OCI-LY3 (cell line): ENCODE measurements around the gene PEAK1.

ENCODE experiments used
- H2AFZ ChIP-seq: fragments of 200-600, 300-600 bp; shearing (Covaris generic); 2 replicates; pipeline ENCODE4 v1.6.0; 2014; ENCODE audit warnings: antibody characterized with exemption, low read depth, low read length
- H3K27ac ChIP-seq: fragments of 200-600, 300-600 bp; sonication (generic); 2 replicates; pipeline ENCODE4 v1.5.1; 2014; ENCODE audit warnings: mild to moderate bottlenecking, low read length, moderate library complexity, mixed read lengths
- H3K27me3 ChIP-seq: fragments of 200-600, 300-600 bp; sonication (generic); 2 replicates; pipeline ENCODE4 v1.6.1; 2014; ENCODE audit warnings: low read depth, low read length, mixed read lengths
- H3K36me3 ChIP-seq: fragments of 200-600, 300-600 bp; sonication (generic); replicated peaks from 2 replicates; pipeline ENCODE3; 2014; ENCODE audit warnings: low read depth, low read length, mixed read lengths
- H3K4me1 ChIP-seq: fragments of 300-600, 200-600 bp; sonication (generic); 2 replicates; pipeline ENCODE4 v1.6.1; 2014; ENCODE audit warnings: low read length, mixed read lengths
- H3K4me2 ChIP-seq: fragments of 200-600, 300-600 bp; sonication (generic); 2 replicates; pipeline ENCODE4 v1.6.1; 2014; ENCODE audit warnings: low read length, mixed read lengths
- H3K4me3 ChIP-seq: fragments of 300-600, 200-600 bp; sonication (generic); 2 replicates; pipeline ENCODE4 v1.5.1; 2014; ENCODE audit warnings: antibody characterized with exemption, mild to moderate bottlenecking, low read length, moderate library complexity
- H3K79me2 ChIP-seq: fragments of 300-600, 200-600 bp; shearing (Covaris generic); 2 replicates; pipeline ENCODE4 v1.6.1; 2014; ENCODE audit warnings: mild to moderate bottlenecking, low read length, mixed read lengths
- H3K9ac ChIP-seq: fragments of 300-600, 200-600 bp; shearing (Covaris generic); 2 replicates; pipeline ENCODE4 v1.6.0; 2014; ENCODE audit warnings: mild to moderate bottlenecking, low read length, moderate library complexity
- H3K9me3 ChIP-seq: fragments of 200-600, 300-600 bp; shearing (Covaris generic); 2 replicates; pipeline ENCODE4 v1.6.1; 2014; ENCODE audit warnings: low read length, mixed read lengths; ENCODE audit not compliant: insufficient read depth
- H4K20me1 ChIP-seq: fragments of 200-600, 300-600 bp; sonication (generic); 2 replicates; pipeline ENCODE4 v1.6.1; 2016; ENCODE audit warnings: low read length, mixed read lengths; ENCODE audit not compliant: insufficient read depth
- EZH2phosphoT487 ChIP-seq: fragments of 200-600 bp; shearing (Covaris generic); IDR thresholded peaks from 2 replicates; pipeline ENCODE4 v1.6.1; 2018; ENCODE audit warnings: antibody characterized with exemption, mixed run types, low read depth
- TF ChIP-seq, protein P1 (sequence below): fragments of 200-600, 300-600 bp; sonication (generic); IDR thresholded peaks from 2 replicates; pipeline ENCODE4 v1.5.1; 2014; ENCODE audit warnings: antibody characterized with exemption, low read length, low read depth

PEAK1 gene

GRCh38 chr15:77064539-77065308 is 355.2 kb downstream of the PEAK1 start:
- Histone ChIP-seq H4K20me1 (peaks cover 83% of the 10 kb centered on the region), H3K4me3 (no peak overlapping the region), H3K36me3 (peaks cover 22% of the 10 kb centered on the region), H3K9ac (no peak overlapping the region), H3K27ac (no peak overlapping the region), H3K9me3 (no peaks in the 10 kb centered on the region), H3K27me3 (no peaks in the 10 kb centered on the region), H2AFZ (no peak overlapping the region), H3K79me2 (peaks cover 100% of the 10 kb centered on the region), H3K4me2 (no peak overlapping the region), H3K4me1 (peaks cover 47% of the 10 kb centered on the region)
- no peak for TF ChIP-seq EZH2phosphoT487
- TF ChIP-seq, protein P1, sequence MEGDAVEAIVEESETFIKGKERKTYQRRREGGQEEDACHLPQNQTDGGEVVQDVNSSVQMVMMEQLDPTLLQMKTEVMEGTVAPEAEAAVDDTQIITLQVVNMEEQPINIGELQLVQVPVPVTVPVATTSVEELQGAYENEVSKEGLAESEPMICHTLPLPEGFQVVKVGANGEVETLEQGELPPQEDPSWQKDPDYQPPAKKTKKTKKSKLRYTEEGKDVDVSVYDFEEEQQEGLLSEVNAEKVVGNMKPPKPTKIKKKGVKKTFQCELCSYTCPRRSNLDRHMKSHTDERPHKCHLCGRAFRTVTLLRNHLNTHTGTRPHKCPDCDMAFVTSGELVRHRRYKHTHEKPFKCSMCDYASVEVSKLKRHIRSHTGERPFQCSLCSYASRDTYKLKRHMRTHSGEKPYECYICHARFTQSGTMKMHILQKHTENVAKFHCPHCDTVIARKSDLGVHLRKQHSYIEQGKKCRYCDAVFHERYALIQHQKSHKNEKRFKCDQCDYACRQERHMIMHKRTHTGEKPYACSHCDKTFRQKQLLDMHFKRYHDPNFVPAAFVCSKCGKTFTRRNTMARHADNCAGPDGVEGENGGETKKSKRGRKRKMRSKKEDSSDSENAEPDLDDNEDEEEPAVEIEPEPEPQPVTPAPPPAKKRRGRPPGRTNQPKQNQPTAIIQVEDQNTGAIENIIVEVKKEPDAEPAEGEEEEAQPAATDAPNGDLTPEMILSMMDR = no peak

DNA sequence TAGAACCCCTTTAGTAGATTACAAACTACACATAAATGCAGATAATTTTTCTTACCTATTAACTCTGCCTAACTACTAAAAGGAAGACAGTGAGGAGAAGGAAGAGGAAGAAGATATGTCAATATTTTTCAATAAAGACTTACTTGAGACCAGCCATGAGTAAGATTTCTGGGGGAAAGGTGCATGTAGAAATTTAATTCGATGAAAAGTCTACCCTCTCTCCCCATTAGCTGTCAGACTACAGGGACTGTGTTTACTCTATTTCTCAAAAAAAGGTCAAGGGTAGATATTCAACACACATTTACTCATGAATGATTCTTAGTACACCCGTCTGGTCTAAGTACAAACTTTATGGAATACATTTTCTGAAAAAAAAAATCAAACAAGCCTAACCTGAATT is 355.8 kb downstream of the PEAK1 start:
- Histone ChIP-seq H3K27me3 (no peaks in the 10 kb centered on the region), H2AFZ (no peak overlapping the region), H3K4me2 (no peak overlapping the region), H4K20me1 (peaks cover 83% of the 10 kb centered on the region), H3K4me1 (peaks cover 46% of the 10 kb centered on the region), H3K36me3 (peaks cover 19% of the 10 kb centered on the region), H3K9me3 (no peaks in the 10 kb centered on the region), H3K4me3 (no peak overlapping the region), H3K79me2 (peaks cover 100% of the 10 kb centered on the region), H3K27ac (no peak overlapping the region), H3K9ac (no peak overlapping the region)
- TF ChIP-seq, protein P1 = no peak
- no peak for TF ChIP-seq EZH2phosphoT487

DNA sequence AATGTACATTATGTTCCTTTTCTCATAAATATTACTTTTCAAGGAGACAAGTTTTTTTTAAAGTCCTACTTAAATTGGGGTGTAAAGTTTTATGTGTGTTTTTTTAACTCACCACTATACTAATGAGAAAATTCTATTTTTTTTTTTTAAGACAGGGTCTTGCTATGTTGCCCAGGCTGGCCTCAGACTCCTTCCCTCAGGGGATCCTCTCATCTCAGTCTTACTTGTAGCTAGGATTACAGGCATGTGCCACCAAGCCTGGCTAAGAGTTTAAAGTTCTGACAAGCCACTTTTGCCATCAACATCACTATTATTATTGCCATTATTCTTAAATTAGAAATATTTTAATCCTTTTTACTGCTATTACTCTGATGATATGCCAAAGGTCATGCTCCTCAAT is 356.7 kb downstream of the PEAK1 start:
- Histone ChIP-seq H2AFZ (no peak overlapping the region), H3K4me1 (peaks cover 37% of the 10 kb centered on the region), H3K9me3 (no peaks in the 10 kb centered on the region), H4K20me1 (peaks cover 80% of the 10 kb centered on the region), H3K4me3 (no peak overlapping the region), H3K79me2 (peaks cover 97% of the 10 kb centered on the region), H3K27me3 (no peaks in the 10 kb centered on the region), H3K36me3 (peaks cover 14% of the 10 kb centered on the region), H3K9ac (no peak overlapping the region), H3K4me2 (no peak overlapping the region), H3K27ac (no peak overlapping the region)
- no peak for TF ChIP-seq EZH2phosphoT487

- H3K27ac ChIP-seq = no peak overlapping the region
- H3K9ac ChIP-seq = no peak overlapping the region
- H4K20me1 ChIP-seq = peaks cover 81% of the 10 kb centered on the region
- H3K27me3 ChIP-seq = no peaks in the 10 kb centered on the region
- peaks cover 20% of the 10 kb centered on the region for H3K4me1 ChIP-seq
- H3K36me3 ChIP-seq = peaks cover 16% of the 10 kb centered on the region
- no peak overlapping the region for H3K4me3 ChIP-seq
- no peaks in the 10 kb centered on the region for H3K9me3 ChIP-seq
- H3K79me2 ChIP-seq = peaks cover 95% of the 10 kb centered on the region
- peak overlapping the region; percentile 20 for H3K4me2 ChIP-seq
- TF ChIP-seq, protein P1 = no peak
- TF ChIP-seq EZH2phosphoT487 = no peak
- H2AFZ ChIP-seq = no peak overlapping the region
Measured at GRCh38 chr15:77060546-77060945, 359.4 kb downstream of the PEAK1 start.
